Smooth muscle cell (in vitro differentiated cells): ENCODE data around the gene DCAF11. TPM values are rescaled to one million over a fixed set of nuclear protein-coding genes. Genes with fewer than 3 reads are reported as not detected.

Experiments used
- DNase-seq: peaks from one replicate; lab custom pipeline; 2025; ENCODE audit not compliant: unreplicated experiment; lab: John Stamatoyannopoulos, UW
- H2AFZ ChIP-seq: fragments of 200-600 bp; sonication (generic); 2 replicates; pipeline ENCODE4 v1.6.0; 2016; ENCODE audit warnings: antibody characterized with exemption, low read depth, mild to moderate bottlenecking
- H3F3A ChIP-seq: fragments of 200-600 bp; sonication (generic); 2 replicates; pipeline ENCODE4 v1.6.0; 2017; ENCODE audit warnings: antibody characterized with exemption, low read depth
- H3K27ac ChIP-seq: fragments of 200-600 bp; sonication (generic); 2 replicates; pipeline ENCODE4 v1.5.1; 2016; ENCODE audit warnings: low read depth, mild to moderate bottlenecking
- H3K27me3 ChIP-seq: fragments of 200-600 bp; sonication (generic); 2 replicates; pipeline ENCODE4 v1.6.1; 2016; ENCODE audit warnings: low read depth, mild to moderate bottlenecking
- H3K36me3 ChIP-seq: fragments of 200-600 bp; sonication (generic); 2 replicates; pipeline ENCODE4 v1.5.1; 2016; ENCODE audit warnings: low read depth
- H3K4me1 ChIP-seq: fragments of 200-600 bp; sonication (generic); 2 replicates; pipeline ENCODE4 v1.5.1; 2016; ENCODE audit warnings: low read depth
- H3K4me2 ChIP-seq: fragments of 200-600 bp; sonication (generic); 2 replicates; pipeline ENCODE4 v1.6.0; 2016; ENCODE audit warnings: mild to moderate bottlenecking
- H3K4me3 ChIP-seq: fragments of 200-600 bp; sonication (generic); 2 replicates; pipeline ENCODE4 v1.5.1; 2016; ENCODE audit warnings: mild to moderate bottlenecking
- H3K79me2 ChIP-seq: fragments of 200-600 bp; sonication (generic); 2 replicates; pipeline ENCODE4 v1.6.0; 2016; ENCODE audit warnings: low read depth, mild to moderate bottlenecking
- H3K9ac ChIP-seq: fragments of 200-600 bp; sonication (generic); 2 replicates; pipeline ENCODE4 v1.6.0; 2016; ENCODE audit warnings: low read depth
- H3K9me3 ChIP-seq: fragments of 200-600 bp; sonication (generic); replicated peaks from 2 replicates; pipeline ENCODE4 v1.5.1; 2016; ENCODE audit warnings: low read depth
- H4K20me1 ChIP-seq: fragments of 200-600 bp; sonication (generic); 2 replicates; pipeline ENCODE4 v1.6.0; 2016; ENCODE audit warnings: low read depth
- WGBS: methylation state at CpG from one replicate; pipeline ENCODE4 v1.1.7; 2016; ENCODE audit warnings: low lambda C conversion rate; 5-methylcytosine and 5-hydroxymethylcytosine counted together
- polyA plus RNA-seq: library from polyadenylated mRNA; unstranded; fragments of >200 nt; fragmentation: Nextera tagmentation; extraction: Ambion mirVana; gene quantifications from 2 replicates; pipeline ENCODE4 v1.2.1, GENCODE V29; 2016
- total RNA-seq: library from RNA; depleted of rRNA; stranded (reverse); fragments of >200 nt; gene quantifications from 2 replicates; pipeline ENCODE4 v1.2.3, GENCODE V29; 2014
- TF ChIP-seq, protein P1 (sequence below): fragments of 200-600 bp; sonication (generic); IDR thresholded peaks from 2 replicates; pipeline ENCODE4 v1.5.1; 2017; ENCODE audit warnings: borderline replicate concordance, mild to moderate bottlenecking, antibody characterized with exemption; ENCODE audit not compliant: insufficient read depth, poor library complexity, severe bottlenecking

DCAF11 gene
- total and polyA plus RNA-seq, 2 experiments from 2014 or later: 39.3 to 43.6 TPM

DNA sequence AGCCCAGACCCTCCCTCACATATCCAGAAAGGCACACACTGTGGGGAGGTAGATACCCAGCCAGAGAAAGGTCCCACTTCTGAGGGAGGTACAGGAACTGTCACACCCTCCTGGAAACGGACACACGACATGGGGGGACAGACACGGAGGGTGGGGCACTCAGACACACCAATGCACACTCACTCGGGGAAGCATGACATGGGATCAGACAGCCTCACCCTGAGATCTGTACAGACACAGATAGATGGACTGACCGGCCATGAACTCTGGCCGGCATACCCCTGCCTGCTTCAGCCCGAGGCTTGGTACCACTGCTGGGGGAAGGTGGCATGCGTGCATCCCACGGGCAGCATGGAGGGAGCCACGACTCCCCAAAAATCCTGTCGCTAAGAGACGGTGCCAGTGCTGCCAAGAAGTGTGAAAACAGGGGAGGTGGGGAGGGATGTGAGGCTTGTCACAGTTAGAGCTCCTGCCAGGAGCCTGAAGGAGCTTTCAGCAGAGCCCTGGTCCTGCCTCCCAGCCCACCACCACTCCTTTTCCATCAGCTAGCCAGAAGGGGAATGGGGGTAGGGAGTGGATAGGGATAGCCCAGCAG is 42.6 kb upstream of the DCAF11 start:
- H3K9ac ChIP-seq: no peak overlapping the region
- DNase-seq: no peak
- H3K36me3 ChIP-seq: no peaks in the 10 kb centered on the region
- H3K27me3 ChIP-seq: peaks cover 17% of the 10 kb centered on the region
- TF ChIP-seq, protein P1, sequence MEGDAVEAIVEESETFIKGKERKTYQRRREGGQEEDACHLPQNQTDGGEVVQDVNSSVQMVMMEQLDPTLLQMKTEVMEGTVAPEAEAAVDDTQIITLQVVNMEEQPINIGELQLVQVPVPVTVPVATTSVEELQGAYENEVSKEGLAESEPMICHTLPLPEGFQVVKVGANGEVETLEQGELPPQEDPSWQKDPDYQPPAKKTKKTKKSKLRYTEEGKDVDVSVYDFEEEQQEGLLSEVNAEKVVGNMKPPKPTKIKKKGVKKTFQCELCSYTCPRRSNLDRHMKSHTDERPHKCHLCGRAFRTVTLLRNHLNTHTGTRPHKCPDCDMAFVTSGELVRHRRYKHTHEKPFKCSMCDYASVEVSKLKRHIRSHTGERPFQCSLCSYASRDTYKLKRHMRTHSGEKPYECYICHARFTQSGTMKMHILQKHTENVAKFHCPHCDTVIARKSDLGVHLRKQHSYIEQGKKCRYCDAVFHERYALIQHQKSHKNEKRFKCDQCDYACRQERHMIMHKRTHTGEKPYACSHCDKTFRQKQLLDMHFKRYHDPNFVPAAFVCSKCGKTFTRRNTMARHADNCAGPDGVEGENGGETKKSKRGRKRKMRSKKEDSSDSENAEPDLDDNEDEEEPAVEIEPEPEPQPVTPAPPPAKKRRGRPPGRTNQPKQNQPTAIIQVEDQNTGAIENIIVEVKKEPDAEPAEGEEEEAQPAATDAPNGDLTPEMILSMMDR: no peak
- H3K4me3 ChIP-seq: no peak overlapping the region
- no peaks in the 10 kb centered on the region for H3K9me3 ChIP-seq
- H3K27ac ChIP-seq: no peak overlapping the region
- H3K79me2 ChIP-seq: no peaks in the 10 kb centered on the region
- no peak overlapping the region for H3K4me2 ChIP-seq
- H4K20me1 ChIP-seq: no peaks in the 10 kb centered on the region
- H3K4me1 ChIP-seq: no peaks in the 10 kb centered on the region
- H2AFZ ChIP-seq: no peak overlapping the region
- WGBS: 89% methylated on average over 12 of the region's 12 CpGs
- H3F3A ChIP-seq: no peaks in the 10 kb centered on the region

DNA sequence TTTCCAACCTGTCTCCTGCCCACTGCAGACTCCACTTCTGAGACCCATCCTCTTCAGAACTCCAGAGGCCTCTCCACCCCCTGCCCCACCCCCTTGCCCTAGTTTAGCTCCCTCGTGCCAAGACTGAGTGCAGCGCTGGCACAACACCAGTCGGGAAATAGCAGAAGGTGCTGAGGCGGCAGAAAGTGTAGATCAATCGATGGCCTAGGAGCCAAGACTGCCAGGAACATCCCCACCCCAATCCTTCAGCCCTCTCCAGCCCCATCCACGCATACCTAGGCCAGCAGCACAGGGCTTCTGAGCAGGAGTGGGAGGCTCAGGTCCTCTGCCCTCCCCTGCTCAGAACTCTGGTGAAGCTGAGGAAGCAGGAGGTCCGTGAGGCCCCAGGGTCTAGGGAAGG is 42.1 kb upstream of the DCAF11 start:
- H3K36me3 ChIP-seq: no peaks in the 10 kb centered on the region
- no peaks in the 10 kb centered on the region for H4K20me1 ChIP-seq
- peaks cover 17% of the 10 kb centered on the region for H3K27me3 ChIP-seq
- H2AFZ ChIP-seq: no peak overlapping the region
- H3K27ac ChIP-seq: no peak overlapping the region
- no peaks in the 10 kb centered on the region for H3F3A ChIP-seq
- no peaks in the 10 kb centered on the region for H3K79me2 ChIP-seq
- DNase-seq: no peak
- H3K4me2 ChIP-seq: no peak overlapping the region
- WGBS: 87% methylated on average over 7 of the region's 7 CpGs
- H3K9me3 ChIP-seq: no peaks in the 10 kb centered on the region
- H3K4me1 ChIP-seq: no peaks in the 10 kb centered on the region
- TF ChIP-seq, protein P1: no peak
- H3K9ac ChIP-seq: no peak overlapping the region
- no peak overlapping the region for H3K4me3 ChIP-seq

- no peaks in the 10 kb centered on the region for H3F3A ChIP-seq
- H3K4me2 ChIP-seq: no peak overlapping the region
- H3K36me3 ChIP-seq: no peaks in the 10 kb centered on the region
- no peak overlapping the region for H3K4me3 ChIP-seq
- WGBS: 90% methylated on average over 26 of the region's 26 CpGs
- H3K79me2 ChIP-seq: no peaks in the 10 kb centered on the region
- H3K4me1 ChIP-seq: no peaks in the 10 kb centered on the region
- DNase-seq: no peak
- no peak overlapping the region for H3K27ac ChIP-seq
- H3K27me3 ChIP-seq: peaks cover 17% of the 10 kb centered on the region
- H2AFZ ChIP-seq: no peak overlapping the region
- TF ChIP-seq, protein P1: no peak
- H4K20me1 ChIP-seq: no peaks in the 10 kb centered on the region
- H3K9me3 ChIP-seq: no peaks in the 10 kb centered on the region
- H3K9ac ChIP-seq: no peak overlapping the region
These were observed 41.4 kb upstream of the DCAF11 start for GRCh38 chr14:24072881-24073877.
